Memory B cell (primary cell): ENCODE data around the gene MROH2A.

Source experiments
- ATAC-seq: fragments of 150-1000 bp; cut with Tn5 transposase; 2 replicates; pipeline ENCODE4 v1.10.0; 2021; ENCODE audit warnings: low read depth, mild to moderate bottlenecking, moderate library complexity
- DNase-seq, 2 donors: peaks; one replicate each; pipeline ENCODE4 v3.0.0; 2022; ENCODE audit warnings: low spot score in 2 of 2
- H3K27ac Mint-ChIP-seq: one replicate; pipeline ENCODE4 v1.8.0; 2022; ENCODE audit warnings: mild to moderate bottlenecking, moderate library complexity, mixed read lengths
- H3K27me3 Mint-ChIP-seq: one replicate; pipeline ENCODE4 v1.8.0; 2022; ENCODE audit warnings: mixed read lengths
- H3K36me3 Mint-ChIP-seq: one replicate; pipeline ENCODE4 v1.8.0; 2022; ENCODE audit warnings: mild to moderate bottlenecking, mixed read lengths
- H3K4me1 Mint-ChIP-seq: one replicate; pipeline ENCODE4 v1.8.0; 2022; ENCODE audit warnings: mixed read lengths
- H3K4me3 Mint-ChIP-seq: one replicate; pipeline ENCODE4 v1.8.0; 2022; ENCODE audit warnings: mild to moderate bottlenecking, moderate library complexity, mixed read lengths
- H3K9me3 Mint-ChIP-seq: one replicate; pipeline ENCODE4 v1.8.0; 2022; ENCODE audit warnings: mixed read lengths

MROH2A gene

GRCh38 chr2:233754872-233755611 is 23.1 kb upstream of the MROH2A start:
- Mint-ChIP-seq H3K9me3 (peaks cover 9% of the 10 kb centered on the region), H3K36me3 (peaks cover 4% of the 10 kb centered on the region), H3K4me3 (no peak overlapping the region), H3K27me3 (peaks cover 2% of the 10 kb centered on the region), H3K27ac (no peak overlapping the region), H3K4me1 (no peaks in the 10 kb centered on the region)
- DNase-seq, result no peak
- ATAC-seq, result no peak

GRCh38 chr2:233756429-233757081 is 21.6 kb upstream of the MROH2A start:
- H3K4me1 Mint-ChIP-seq, result no peaks in the 10 kb centered on the region
- DNase-seq (no peak), ATAC-seq (no peak)
- H3K9me3 Mint-ChIP-seq, result peaks cover 6% of the 10 kb centered on the region
- H3K36me3 Mint-ChIP-seq, result peaks cover 3% of the 10 kb centered on the region
- no peak overlapping the region for H3K27ac Mint-ChIP-seq
- H3K27me3 Mint-ChIP-seq, result peaks cover 3% of the 10 kb centered on the region
- H3K4me3 Mint-ChIP-seq, result no peak overlapping the region

GRCh38 chr2:233758141-233758540 is 20.0 kb upstream of the MROH2A start:
- no peaks in the 10 kb centered on the region for H3K4me1 Mint-ChIP-seq

GRCh38 chr2:233758849-233759248 is 19.3 kb upstream of the MROH2A start:
- Mint-ChIP-seq H3K9me3 (no peaks in the 10 kb centered on the region), H3K36me3 (no peaks in the 10 kb centered on the region), H3K27ac (no peak overlapping the region), H3K4me3 (no peak overlapping the region), H3K4me1 (no peaks in the 10 kb centered on the region), H3K27me3 (peaks cover 7% of the 10 kb centered on the region)
- no peak for ATAC-seq
- DNase-seq, result no peak

More at GRCh38 chr2:233758141-233758540, 20.0 kb upstream of the MROH2A start:
- no peak for DNase-seq
- Mint-ChIP-seq H3K27ac (no peak overlapping the region), H3K36me3 (no peaks in the 10 kb centered on the region), H3K27me3 (peaks cover 2% of the 10 kb centered on the region), H3K9me3 (no peaks in the 10 kb centered on the region), H3K4me3 (no peak overlapping the region)
- no peak for ATAC-seq

- Mint-ChIP-seq H3K4me1 (no peaks in the 10 kb centered on the region), H3K9me3 (no peaks in the 10 kb centered on the region), H3K27ac (no peak within 1 kb of the TSS), H3K4me3 (no peak within 1 kb of the TSS), H3K27me3 (peaks cover 12% of the 10 kb centered on the region), H3K36me3 (no peaks in the 10 kb centered on the region)
- ATAC-seq (no peak), DNase-seq (no peak)
Observed at GRCh38 chr2:233760043-233760442, 18.1 kb upstream of the MROH2A start, which contains the start of gene UGT1A1. Gene UGT1A1 (plus strand): TSS chr2:233760270. CDS start chr2:233760288, 18 bp downstream.

- H3K4me1 Mint-ChIP-seq, result no peaks in the 10 kb centered on the region
- H3K4me3 Mint-ChIP-seq, result no peak overlapping the region
- H3K27me3 Mint-ChIP-seq, result peaks cover 14% of the 10 kb centered on the region
- no peak for ATAC-seq
- H3K27ac Mint-ChIP-seq, result no peak overlapping the region
- H3K36me3 Mint-ChIP-seq, result no peaks in the 10 kb centered on the region
- DNase-seq, result no peak
- H3K9me3 Mint-ChIP-seq, result no peaks in the 10 kb centered on the region
Observed at GRCh38 chr2:233761040-233761769, 16.9 kb upstream of the MROH2A start.

GRCh38 chr2:233764264-233764663 is 13.9 kb upstream of the MROH2A start:
- ATAC-seq (no peak), DNase-seq (no peak)
- no peaks in the 10 kb centered on the region for H3K4me1 Mint-ChIP-seq
- H3K36me3 Mint-ChIP-seq, result no peaks in the 10 kb centered on the region
- H3K27ac Mint-ChIP-seq, result no peak overlapping the region
- H3K9me3 Mint-ChIP-seq, result no peaks in the 10 kb centered on the region
- H3K27me3 Mint-ChIP-seq, result peaks cover 18% of the 10 kb centered on the region
- no peak overlapping the region for H3K4me3 Mint-ChIP-seq

GRCh38 chr2:233764761-233765160 is 13.4 kb upstream of the MROH2A start:
- no peaks in the 10 kb centered on the region for H3K4me1 Mint-ChIP-seq
- no peak overlapping the region for H3K4me3 Mint-ChIP-seq
- no peak for ATAC-seq
- no peak for DNase-seq
- H3K27me3 Mint-ChIP-seq, result peaks cover 20% of the 10 kb centered on the region
- no peaks in the 10 kb centered on the region for H3K36me3 Mint-ChIP-seq
- no peak overlapping the region for H3K27ac Mint-ChIP-seq
- no peaks in the 10 kb centered on the region for H3K9me3 Mint-ChIP-seq

GRCh38 chr2:233766416-233766815 is 11.7 kb upstream of the MROH2A start:
- no peak overlapping the region for H3K27ac Mint-ChIP-seq
- no peaks in the 10 kb centered on the region for H3K4me1 Mint-ChIP-seq
- DNase-seq (no peak), ATAC-seq (no peak)
- H3K9me3 Mint-ChIP-seq, result no peaks in the 10 kb centered on the region
- no peaks in the 10 kb centered on the region for H3K36me3 Mint-ChIP-seq
- no peak overlapping the region for H3K4me3 Mint-ChIP-seq
- peaks cover 21% of the 10 kb centered on the region for H3K27me3 Mint-ChIP-seq

GRCh38 chr2:233768076-233768475 is 10.1 kb upstream of the MROH2A start:
- DNase-seq, result no peak
- ATAC-seq, result no peak
- H3K4me1 Mint-ChIP-seq, result no peaks in the 10 kb centered on the region
- H3K27me3 Mint-ChIP-seq, result peaks cover 19% of the 10 kb centered on the region
- H3K4me3 Mint-ChIP-seq, result no peak overlapping the region
- H3K36me3 Mint-ChIP-seq, result no peaks in the 10 kb centered on the region
- H3K27ac Mint-ChIP-seq, result no peak overlapping the region
- H3K9me3 Mint-ChIP-seq, result no peaks in the 10 kb centered on the region

- H3K9me3 Mint-ChIP-seq, result no peaks in the 10 kb centered on the region
- H3K4me3 Mint-ChIP-seq, result no peak overlapping the region
- no peaks in the 10 kb centered on the region for H3K4me1 Mint-ChIP-seq
- DNase-seq, result no peak
- H3K27me3 Mint-ChIP-seq, result peaks cover 12% of the 10 kb centered on the region
- no peaks in the 10 kb centered on the region for H3K36me3 Mint-ChIP-seq
- no peak for ATAC-seq
- H3K27ac Mint-ChIP-seq, result no peak overlapping the region
Observed at GRCh38 chr2:233769260-233769659, 8.9 kb upstream of the MROH2A start.

- peaks cover 7% of the 10 kb centered on the region for H3K9me3 Mint-ChIP-seq
- ATAC-seq, result no peak
Observed at GRCh38 chr2:233772153-233772552, 6.0 kb upstream of the MROH2A start.

GRCh38 chr2:233772583-233772982 is 5.5 kb upstream of the MROH2A start:
- Mint-ChIP-seq H3K36me3 (no peaks in the 10 kb centered on the region), H3K4me1 (no peaks in the 10 kb centered on the region), H3K9me3 (peaks cover 8% of the 10 kb centered on the region), H3K27ac (no peak overlapping the region), H3K27me3 (peaks cover 10% of the 10 kb centered on the region), H3K4me3 (no peak overlapping the region)
- ATAC-seq (no peak), DNase-seq (no peak)

More at GRCh38 chr2:233772153-233772552, 6.0 kb upstream of the MROH2A start:
- Mint-ChIP-seq H3K4me3 (no peak overlapping the region), H3K27me3 (peaks cover 10% of the 10 kb centered on the region), H3K27ac (no peak overlapping the region), H3K4me1 (no peaks in the 10 kb centered on the region), H3K36me3 (no peaks in the 10 kb centered on the region)
- no peak for DNase-seq

GRCh38 chr2:233773854-233774253 is 4.3 kb upstream of the MROH2A start:
- no peaks in the 10 kb centered on the region for H3K36me3 Mint-ChIP-seq
- peaks cover 13% of the 10 kb centered on the region for H3K27me3 Mint-ChIP-seq
- no peak for ATAC-seq

More at GRCh38 chr2:233773854-233774253, 4.3 kb upstream of the MROH2A start:
- H3K4me1 Mint-ChIP-seq, result no peaks in the 10 kb centered on the region
- peaks cover 8% of the 10 kb centered on the region for H3K9me3 Mint-ChIP-seq
- no peak overlapping the region for H3K4me3 Mint-ChIP-seq
- no peak overlapping the region for H3K27ac Mint-ChIP-seq
- no peak for DNase-seq
